Measurements from ENCODE around the gene CD47. TPM values are rescaled to one million over a fixed set of nuclear protein-coding genes. Genes with fewer than 3 reads are reported as not detected.

CD47 gene
- total RNA-seq, 1 donor from 2014 or later = 44.8 TPM

- no peaks in the 10 kb centered on the region for H3K27me3 Mint-ChIP-seq (ENCODE audit: unreplicated experiment)
- no peak overlapping the region for H3K4me3 Mint-ChIP-seq (ENCODE audit: unreplicated experiment)
- TF ChIP-seq CTCF (IDR thresholded peaks at IDR 0.05) = no peak
- no peaks in the 10 kb centered on the region for H3K36me3 Mint-ChIP-seq (ENCODE audit: unreplicated experiment)
- no peaks in the 10 kb centered on the region for H3K9me3 Mint-ChIP-seq (ENCODE audit: unreplicated experiment)
- H3K4me1 Mint-ChIP-seq (ENCODE audit: unreplicated experiment) = peaks cover 19% of the 10 kb centered on the region
- H3K27ac Mint-ChIP-seq (ENCODE audit: unreplicated experiment) = no peak overlapping the region
- no peak for DNase-seq (ENCODE audit: extremely low spot score, unreplicated experiment)
Measured at GRCh38 chr3:108127301-108127988, 36.6 kb upstream of the CD47 start.

GRCh38 chr3:108126348-108126747 lies 35.5 kb upstream of the CD47 start:
- Mint-ChIP-seq H3K36me3 (ENCODE audit: unreplicated experiment) (no peaks in the 10 kb centered on the region), H3K27me3 (ENCODE audit: unreplicated experiment) (peaks cover 5% of the 10 kb centered on the region), H3K27ac (ENCODE audit: unreplicated experiment) (no peak overlapping the region), H3K9me3 (ENCODE audit: unreplicated experiment) (no peaks in the 10 kb centered on the region), H3K4me3 (ENCODE audit: unreplicated experiment) (no peak overlapping the region), H3K4me1 (ENCODE audit: unreplicated experiment) (peaks cover 8% of the 10 kb centered on the region)
- no peak for DNase-seq (ENCODE audit: extremely low spot score, unreplicated experiment)
- TF ChIP-seq CTCF (IDR thresholded peaks at IDR 0.05) = no peak

GRCh38 chr3:108125550-108126071 lies 34.8 kb upstream of the CD47 start:
- H3K36me3 Mint-ChIP-seq (ENCODE audit: unreplicated experiment) = no peaks in the 10 kb centered on the region
- H3K27ac Mint-ChIP-seq (ENCODE audit: unreplicated experiment) = no peak overlapping the region
- peaks cover 10% of the 10 kb centered on the region for H3K27me3 Mint-ChIP-seq (ENCODE audit: unreplicated experiment)
- no peaks in the 10 kb centered on the region for H3K9me3 Mint-ChIP-seq (ENCODE audit: unreplicated experiment)
- no peak for TF ChIP-seq CTCF (IDR thresholded peaks at IDR 0.05)
- DNase-seq (ENCODE audit: extremely low spot score, unreplicated experiment) = no peak
- no peak overlapping the region for H3K4me3 Mint-ChIP-seq (ENCODE audit: unreplicated experiment)
- peaks cover 1% of the 10 kb centered on the region for H3K4me1 Mint-ChIP-seq (ENCODE audit: unreplicated experiment)

GRCh38 chr3:108125153-108125543 lies 34.3 kb upstream of the CD47 start:
- H3K27me3 Mint-ChIP-seq (ENCODE audit: unreplicated experiment) = peaks cover 10% of the 10 kb centered on the region
- H3K27ac Mint-ChIP-seq (ENCODE audit: unreplicated experiment) = no peak overlapping the region
- DNase-seq (ENCODE audit: extremely low spot score, unreplicated experiment) = no peak
- H3K4me1 Mint-ChIP-seq (ENCODE audit: unreplicated experiment) = no peaks in the 10 kb centered on the region
- no peaks in the 10 kb centered on the region for H3K9me3 Mint-ChIP-seq (ENCODE audit: unreplicated experiment)
- TF ChIP-seq CTCF (IDR thresholded peaks at IDR 0.05) = no peak
- no peak overlapping the region for H3K4me3 Mint-ChIP-seq (ENCODE audit: unreplicated experiment)
- H3K36me3 Mint-ChIP-seq (ENCODE audit: unreplicated experiment) = no peaks in the 10 kb centered on the region

GRCh38 chr3:108124337-108125152 lies 33.7 kb upstream of the CD47 start:
- TF ChIP-seq CTCF (IDR thresholded peaks at IDR 0.05) = no peak
- H3K27ac Mint-ChIP-seq (ENCODE audit: unreplicated experiment) = no peak overlapping the region
- no peak overlapping the region for H3K4me3 Mint-ChIP-seq (ENCODE audit: unreplicated experiment)
- H3K36me3 Mint-ChIP-seq (ENCODE audit: unreplicated experiment) = no peaks in the 10 kb centered on the region
- peaks cover 10% of the 10 kb centered on the region for H3K27me3 Mint-ChIP-seq (ENCODE audit: unreplicated experiment)
- no peaks in the 10 kb centered on the region for H3K4me1 Mint-ChIP-seq (ENCODE audit: unreplicated experiment)
- no peak for DNase-seq (ENCODE audit: extremely low spot score, unreplicated experiment)
- peaks cover under 1% of the 10 kb centered on the region for H3K9me3 Mint-ChIP-seq (ENCODE audit: unreplicated experiment)

All from osteocyte (in vitro differentiated cells).